GM18868 (cell line): ENCODE results near the gene UBP1.
"Not testable (repeated sequence)": the region's sequence is repeated elsewhere in the genome, so short reads cannot be mapped to it uniquely, and the experiment has no call there.

Experiments used
- ATAC-seq: cut with Tn5 transposase; IDR thresholded peaks from one replicate; pipeline ENCODE4 v1.9.1; 2021; ENCODE audit warnings: mild to moderate bottlenecking, moderate library complexity; ENCODE audit not compliant: unreplicated experiment

The UBP1 gene

GRCh38 chr3:33440328-33441224 lies at the start of gene UBP1:
Gene UBP1 (minus strand): TSS chr3:33440405. CDS start chr3:33439848, 557 bp downstream.
- ATAC-seq, result peak; percentile 84

- no peak for ATAC-seq
These were observed 48.5 kb upstream of the UBP1 start for GRCh38 chr3:33488683-33489082.

GRCh38 chr3:33488246-33488645 lies 48.0 kb upstream of the UBP1 start:
- ATAC-seq, result no peak

- no peak for ATAC-seq
These were observed 41.9 kb upstream of the UBP1 start for GRCh38 chr3:33482111-33482521.

GRCh38 chr3:33474896-33475295 lies 34.7 kb upstream of the UBP1 start:
- ATAC-seq, result no peak

- no peak for ATAC-seq
These were observed 33.6 kb upstream of the UBP1 start for GRCh38 chr3:33473813-33474212.

GRCh38 chr3:33467786-33468185 lies 27.6 kb upstream of the UBP1 start:
- ATAC-seq, result no peak

GRCh38 chr3:33461097-33461496 lies 20.9 kb upstream of the UBP1 start:
- no peak for ATAC-seq

GRCh38 chr3:33459577-33459976 lies 19.4 kb upstream of the UBP1 start:
- ATAC-seq, result not testable (repeated sequence)

- no peak for ATAC-seq
These were observed 18.2 kb upstream of the UBP1 start for GRCh38 chr3:33458446-33458845.

- ATAC-seq, result no peak
These were observed 16.6 kb upstream of the UBP1 start for GRCh38 chr3:33456756-33457155.

GRCh38 chr3:33453331-33453761 lies 13.1 kb upstream of the UBP1 start:
- no peak for ATAC-seq

- ATAC-seq, result not testable (repeated sequence)
These were observed 11.8 kb upstream of the UBP1 start for GRCh38 chr3:33451994-33452393.

GRCh38 chr3:33447958-33448357 lies 7.8 kb upstream of the UBP1 start:
- no peak for ATAC-seq

- not testable (repeated sequence) for ATAC-seq
These were observed 7.0 kb upstream of the UBP1 start for GRCh38 chr3:33447256-33447625.

- ATAC-seq, result no peak
These were observed 2.0 kb upstream of the UBP1 start for GRCh38 chr3:33442190-33442589.

GRCh38 chr3:33441225-33441976 lies 1.2 kb upstream of the UBP1 start:
- peak; percentile 0 for ATAC-seq

- peak; percentile 16 for ATAC-seq
These were observed 468 bp downstream of the UBP1 start for GRCh38 chr3:33439546-33440327.

GRCh38 chr3:33438881-33439545 lies 1.2 kb downstream of the UBP1 start:
- ATAC-seq, result no peak

- no peak for ATAC-seq
These were observed 1.9 kb downstream of the UBP1 start for GRCh38 chr3:33438284-33438668.
